Retina (tissue), 1 donor: ENCODE measurements around the gene PIK3R3.
"Not testable (repeated sequence)": the region's sequence is repeated elsewhere in the genome, so short reads cannot be mapped to it uniquely, and the experiment has no call there.

ENCODE experiments used
- DNase-seq: peaks from one replicate; pipeline ENCODE4 v3.0.0-alpha.2; 2016

The PIK3R3 gene

GRCh38 chr1:46099215-46099614, 33.2 kb downstream of the PIK3R3 start:
- DNase-seq: no peak

- no peak for DNase-seq
Observed at GRCh38 chr1:46098027-46098712, 34.3 kb downstream of the PIK3R3 start.

- DNase-seq: no peak
Observed at GRCh38 chr1:46097149-46097472, 35.3 kb downstream of the PIK3R3 start.

- no peak for DNase-seq
Observed at GRCh38 chr1:46096269-46097148, 35.9 kb downstream of the PIK3R3 start.

- not testable (repeated sequence) for DNase-seq
Observed at GRCh38 chr1:46095110-46095509, 37.3 kb downstream of the PIK3R3 start.

GRCh38 chr1:46094471-46095005, 37.9 kb downstream of the PIK3R3 start:
- DNase-seq: no peak

- not testable (repeated sequence) for DNase-seq
Observed at GRCh38 chr1:46093832-46094231, 38.6 kb downstream of the PIK3R3 start.

GRCh38 chr1:46087891-46088290, 44.5 kb downstream of the PIK3R3 start:
- DNase-seq: no peak

- DNase-seq: no peak
Observed at GRCh38 chr1:46086576-46086975, 45.9 kb downstream of the PIK3R3 start.

- DNase-seq: no peak
Observed at GRCh38 chr1:46084553-46085451, 47.6 kb downstream of the PIK3R3 start.

GRCh38 chr1:46083579-46083978, 48.9 kb downstream of the PIK3R3 start:
- no peak for DNase-seq

GRCh38 chr1:46081619-46082018, 50.8 kb downstream of the PIK3R3 start:
- no peak for DNase-seq

GRCh38 chr1:46081206-46081605, 51.2 kb downstream of the PIK3R3 start:
- no peak for DNase-seq

GRCh38 chr1:46080257-46080656, 52.2 kb downstream of the PIK3R3 start:
- no peak for DNase-seq

- DNase-seq: no peak
Observed at GRCh38 chr1:46077644-46078043, 54.8 kb downstream of the PIK3R3 start.

- DNase-seq: no peak
Observed at GRCh38 chr1:46076343-46076742, 56.1 kb downstream of the PIK3R3 start.

GRCh38 chr1:46072975-46073374, 59.5 kb downstream of the PIK3R3 start:
- no peak for DNase-seq

- DNase-seq: no peak
Observed at GRCh38 chr1:46070164-46070814, 62.1 kb downstream of the PIK3R3 start.

- DNase-seq: no peak
Observed at GRCh38 chr1:46068525-46068924, 63.9 kb downstream of the PIK3R3 start.

- no peak for DNase-seq
Observed at GRCh38 chr1:46067652-46068051, 64.8 kb downstream of the PIK3R3 start.

GRCh38 chr1:46065405-46065804, 67.0 kb downstream of the PIK3R3 start:
- DNase-seq: no peak

GRCh38 chr1:46064708-46065107, 67.7 kb downstream of the PIK3R3 start:
- no peak for DNase-seq
